ENCODE data around the gene PPY. TPM values are rescaled to one million over a fixed set of nuclear protein-coding genes. Genes with fewer than 3 reads are reported as not detected.
A peak's percentile ranks its signal among the peaks of the same experiment; 100 is the strongest.
"Not testable (repeated sequence)": the region's sequence is repeated elsewhere in the genome, so short reads cannot be mapped to it uniquely, and the experiment has no call there.

Gene PPY
- polyA plus RNA-seq, 5 donors, result 1.5 to 2.2 (median 1.6) TPM; not detected in 1

DNA sequence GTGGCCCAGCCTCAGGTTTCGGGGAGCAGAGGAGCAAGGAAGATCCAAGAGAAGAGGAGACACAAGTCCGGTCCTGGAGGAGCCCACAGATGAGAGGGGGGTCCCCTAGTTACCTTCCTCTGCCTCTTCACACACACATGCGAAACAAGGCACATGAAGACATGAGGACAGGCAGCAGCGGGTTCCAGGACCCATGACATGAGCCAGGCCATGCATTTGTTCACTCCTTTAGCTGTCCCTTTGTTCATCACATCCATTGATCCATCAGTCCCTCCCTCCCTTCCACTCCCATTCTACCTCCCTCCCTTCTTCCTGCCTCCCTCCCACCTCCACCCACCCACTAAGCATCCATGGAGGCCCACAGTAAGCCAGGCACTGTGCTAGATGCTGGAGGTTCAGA, 9.4 kb downstream of the PPY start:
- DNase-seq, result no peak

DNA sequence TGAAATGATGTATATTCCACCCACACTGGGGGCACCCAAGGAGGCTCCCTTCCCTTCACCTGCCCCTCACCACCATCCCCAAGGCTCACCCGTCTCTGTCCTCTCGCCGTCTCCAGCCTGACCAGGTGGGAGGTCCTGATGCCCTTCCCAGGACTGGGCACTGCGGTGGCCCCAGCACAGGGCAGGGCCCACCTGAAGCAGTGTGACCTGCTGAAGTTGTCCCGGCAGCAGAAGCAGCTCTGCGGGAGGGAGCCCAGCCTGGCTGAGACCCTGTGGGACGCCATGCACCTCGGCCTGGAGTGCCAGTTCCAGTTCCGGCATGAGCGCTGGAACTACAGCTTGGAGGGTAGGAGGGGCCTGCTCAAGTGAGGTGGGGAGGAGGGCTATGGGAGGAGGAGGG, 9.9 kb downstream of the PPY start:
- no peak for DNase-seq

DNA sequence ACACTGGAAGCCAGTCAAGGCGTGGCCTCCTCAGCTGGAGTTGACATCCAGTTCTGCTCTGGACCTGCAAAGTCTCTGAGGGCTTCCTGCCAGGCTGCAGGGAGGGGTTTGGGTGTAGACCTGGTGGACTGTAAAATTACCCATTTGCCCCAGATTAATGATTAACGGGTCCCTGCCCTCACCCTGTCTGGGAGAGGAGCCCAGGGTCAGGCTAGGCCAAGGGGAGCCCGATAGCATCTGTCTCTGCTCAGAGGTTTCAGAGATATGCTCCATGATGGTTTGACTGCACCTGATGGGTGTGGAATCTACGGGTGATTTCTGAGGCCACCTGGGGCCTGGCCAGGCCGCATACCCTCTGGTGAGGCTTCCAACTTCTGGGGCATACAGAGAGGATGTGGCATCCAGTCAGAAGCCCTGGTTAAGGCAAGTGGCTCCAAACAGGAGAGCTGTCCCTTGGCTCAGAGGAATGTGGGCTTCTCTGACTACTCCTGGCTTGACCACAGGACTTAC, 11.2 kb downstream of the PPY start:
- no peak for DNase-seq

DNA sequence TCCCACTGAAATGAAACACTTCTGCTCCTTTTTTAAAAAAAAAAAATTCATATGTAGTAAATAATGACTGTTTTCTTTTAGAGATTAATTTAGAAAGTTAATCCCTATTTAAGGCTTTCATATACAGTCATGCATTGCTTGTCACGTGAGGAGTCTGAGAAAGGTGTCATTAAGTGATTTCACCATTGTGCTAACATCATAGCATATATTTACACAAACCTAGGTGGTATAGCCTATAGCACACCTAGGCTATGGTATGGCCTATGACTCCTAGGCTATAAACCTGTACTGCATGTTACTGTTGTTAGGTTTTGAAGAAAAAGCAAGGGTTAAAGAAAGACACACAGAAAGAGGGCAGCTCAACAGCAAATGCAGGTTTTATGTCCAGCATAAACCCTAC, 13.7 kb downstream of the PPY start:
- no peak for DNase-seq

DNA sequence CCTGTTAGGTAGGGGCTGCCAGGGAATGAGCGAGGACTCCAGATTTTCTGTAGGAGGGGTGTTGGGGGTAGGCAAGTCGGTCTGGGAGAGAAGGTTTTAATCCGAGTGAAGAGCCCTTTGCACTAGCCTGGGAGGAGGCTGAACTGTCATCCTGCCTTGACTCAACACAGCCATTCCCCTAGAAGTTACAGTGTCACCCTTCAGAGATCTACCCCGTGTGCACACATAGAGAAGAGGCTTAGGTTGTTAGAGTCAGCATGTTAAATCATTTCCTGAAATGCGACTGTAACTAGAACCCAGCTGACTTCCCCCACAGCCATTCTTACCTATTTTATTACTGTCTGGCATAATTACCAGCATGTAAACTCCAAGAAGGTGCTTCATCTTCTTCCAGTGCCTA, 14.3 kb downstream of the PPY start:
- DNase-seq, result not testable (repeated sequence)

DNA sequence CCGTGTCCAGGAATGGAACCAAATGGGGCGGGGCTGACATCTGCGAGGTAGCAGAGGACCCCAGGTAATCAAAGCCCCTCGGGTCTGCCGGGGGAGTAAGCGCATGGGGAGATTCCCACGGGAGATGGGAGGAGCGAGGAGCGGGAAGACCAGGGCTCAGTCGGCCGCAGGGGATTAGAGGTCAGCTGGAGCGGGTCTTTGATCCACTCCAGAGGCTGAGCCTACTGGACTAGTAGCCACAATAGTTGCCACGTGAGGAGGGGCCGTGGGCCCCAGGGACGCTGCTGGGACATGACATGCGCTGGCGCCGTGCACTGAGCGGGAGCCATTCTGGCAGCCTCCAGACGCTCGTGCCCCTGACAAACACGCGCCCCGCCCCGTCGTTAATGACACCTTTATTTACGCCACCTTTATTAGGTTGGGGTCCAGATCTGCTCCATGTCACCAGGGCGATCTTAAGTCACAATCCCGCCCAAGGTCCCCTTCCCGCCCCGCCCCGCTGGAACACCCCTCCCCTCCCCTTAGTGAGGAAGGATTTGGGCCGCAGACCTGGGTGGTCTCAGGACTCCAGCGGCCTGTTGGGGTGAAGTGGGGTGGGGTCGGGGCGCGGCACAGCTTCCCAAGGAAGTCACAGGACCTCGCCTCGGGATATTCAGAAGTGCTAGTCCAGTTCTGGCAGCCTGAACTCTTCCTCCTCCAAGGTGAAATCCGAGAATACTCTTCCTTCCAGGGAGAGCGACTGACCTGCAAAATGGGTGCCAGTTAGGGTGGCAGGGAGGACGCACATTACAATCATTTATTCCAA, 15.0 kb downstream of the PPY start:
- no peak for DNase-seq

DNA sequence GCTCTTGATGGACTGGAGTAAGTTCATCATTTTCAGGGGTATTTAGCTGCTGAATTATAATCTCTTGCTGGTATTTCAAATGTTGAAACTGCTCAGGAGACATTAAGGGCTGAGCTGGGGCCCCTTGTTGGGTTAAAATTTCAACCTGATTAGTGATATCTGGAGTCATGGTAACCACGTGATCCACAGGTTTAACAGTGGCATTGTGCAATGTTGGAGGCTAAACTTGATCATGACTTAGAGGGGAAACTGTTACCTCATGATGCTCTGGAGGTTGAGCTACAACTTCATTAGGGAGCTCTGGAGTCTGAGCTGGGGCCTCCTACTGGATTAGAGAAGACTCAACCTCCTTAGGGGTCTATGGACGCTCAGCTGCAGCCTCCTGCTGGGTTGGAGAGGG, 17.7 kb downstream of the PPY start:
- DNase-seq, result no peak

DNA sequence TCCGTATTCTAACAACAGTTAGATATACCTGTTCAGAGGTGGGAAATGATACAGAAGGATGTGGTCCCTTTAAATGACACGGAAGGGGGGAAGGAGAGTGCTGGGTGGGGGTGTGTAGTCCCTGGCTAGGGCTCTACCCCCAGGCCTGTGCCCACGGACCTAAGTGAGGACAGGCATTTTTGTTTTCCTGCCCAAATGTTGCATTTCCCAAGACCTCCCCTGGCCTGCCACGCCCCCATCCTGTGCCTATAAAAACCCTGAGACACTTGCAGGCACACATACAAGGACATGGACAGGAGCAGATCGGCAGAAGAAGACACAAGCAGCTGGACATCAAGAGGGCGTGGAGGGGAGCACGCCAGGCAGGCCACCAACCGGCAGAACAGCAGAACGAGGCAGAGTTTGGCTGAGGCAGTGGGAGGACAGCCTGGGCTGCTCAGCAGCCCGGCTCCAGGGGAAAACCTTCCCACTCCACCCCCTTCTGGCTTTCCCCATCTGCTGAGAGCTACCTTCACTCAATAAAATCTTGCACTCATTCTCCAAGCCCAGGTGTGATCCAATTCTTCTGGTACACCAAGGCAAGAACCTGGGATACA, 21.7 kb downstream of the PPY start:
- DNase-seq, result no peak

DNA sequence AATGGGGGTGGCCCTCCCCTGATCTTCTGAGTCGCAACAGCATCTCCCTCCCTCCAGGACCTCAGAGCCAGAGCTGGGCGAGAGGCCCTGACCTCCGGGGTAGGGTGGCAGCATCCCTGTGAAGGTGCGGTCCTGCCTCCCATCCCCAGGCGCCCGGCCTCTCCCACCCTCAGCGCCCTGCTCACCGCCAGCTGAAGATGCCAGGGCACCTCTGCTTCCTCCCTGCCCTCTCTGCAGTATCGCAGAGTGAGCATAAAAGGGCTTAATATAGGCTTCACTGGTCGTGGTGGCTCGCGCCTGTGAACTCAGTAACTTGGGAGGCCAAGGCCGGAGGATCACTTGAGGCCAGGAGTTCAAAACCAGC, 24.3 kb downstream of the PPY start:
- DNase-seq, result no peak

DNA sequence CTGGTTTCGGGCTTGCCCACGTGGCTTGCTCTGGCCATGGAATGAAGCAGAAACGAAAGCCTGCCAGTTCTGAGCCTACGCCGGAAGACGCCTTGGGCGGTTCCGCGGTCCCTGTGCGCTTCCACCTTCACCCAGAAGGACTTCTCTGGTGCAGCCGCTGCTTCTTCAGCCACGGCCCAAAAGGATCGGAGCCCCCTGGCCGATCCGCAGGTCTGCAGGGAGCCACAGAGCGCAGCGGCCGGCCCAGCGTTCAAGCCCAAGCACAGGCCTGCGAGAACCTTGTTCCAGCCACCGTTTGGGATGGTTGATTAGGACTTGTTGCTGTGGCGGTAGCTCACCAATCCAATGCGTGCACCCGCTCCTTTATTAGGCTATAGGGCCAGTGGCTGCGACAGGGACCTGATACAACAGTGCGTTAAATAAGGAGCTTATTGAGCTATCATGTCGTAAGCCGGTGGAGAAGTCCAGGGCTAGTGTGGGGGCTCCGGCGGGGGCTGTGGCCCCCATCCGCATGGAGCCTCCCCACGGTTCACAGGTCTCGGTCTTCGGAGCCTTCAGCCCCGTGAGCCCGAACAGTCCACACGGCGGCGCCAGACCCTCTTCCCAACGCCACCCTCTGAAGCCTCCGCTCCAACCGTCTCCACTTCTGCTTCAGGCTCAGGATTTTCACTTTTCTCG, 24.8 kb downstream of the PPY start:
- peak in 1 of 2 donors; percentile 15 for DNase-seq

DNA sequence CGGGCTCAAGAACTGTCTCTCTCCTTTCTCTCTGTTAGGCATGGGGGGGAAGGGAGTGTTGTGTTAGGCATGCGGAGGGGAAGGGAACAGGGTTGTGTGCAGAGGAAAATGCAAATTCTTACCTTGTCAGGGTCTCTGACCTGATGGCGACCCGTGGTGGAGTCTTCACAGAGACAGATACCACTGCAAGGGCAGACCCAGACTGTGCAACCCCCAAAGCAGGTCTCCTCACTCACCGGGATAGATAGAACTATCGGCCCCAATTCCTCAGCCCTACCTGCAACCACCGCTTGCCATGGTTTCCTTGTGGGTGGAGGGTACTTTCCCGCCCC, 25.3 kb downstream of the PPY start:
- DNase-seq, result no peak

DNA sequence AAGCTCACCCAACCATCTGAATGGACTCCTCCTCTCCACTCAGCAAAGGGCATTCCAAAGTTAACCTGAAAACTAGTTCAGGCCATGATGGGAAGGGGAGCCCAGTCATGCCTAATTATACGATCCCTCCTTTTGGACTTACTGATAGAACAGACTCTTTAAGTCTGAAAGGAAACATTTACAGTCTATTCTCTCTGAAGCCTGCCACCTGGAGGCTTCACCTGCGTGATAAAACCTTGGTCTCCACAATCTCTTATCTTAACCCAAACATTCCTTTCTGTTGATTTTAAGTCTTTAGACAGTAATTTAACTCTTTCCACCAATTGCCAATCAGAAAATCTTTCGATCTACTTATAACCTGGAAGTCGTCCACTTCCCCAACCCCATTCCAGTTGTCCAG, 25.9 kb downstream of the PPY start:
- no peak for DNase-seq

DNA sequence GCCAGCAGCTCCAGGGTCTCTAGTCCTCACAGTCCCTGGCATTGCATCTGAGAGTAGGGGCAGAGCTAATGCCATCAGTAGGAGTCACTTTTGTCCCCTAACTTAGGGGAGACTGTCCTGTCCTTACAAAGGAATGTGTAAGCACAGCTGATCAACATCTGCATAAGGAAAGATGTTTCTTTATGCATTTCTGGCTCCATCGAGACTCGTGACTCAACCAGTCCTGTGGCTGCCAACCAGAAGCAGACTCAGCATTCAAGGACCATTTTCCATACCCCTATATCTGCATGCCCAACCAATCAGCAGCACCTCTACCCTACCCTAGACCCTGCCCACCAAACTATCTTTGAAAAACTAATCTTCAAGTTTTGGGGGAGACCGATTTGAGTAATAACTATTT, 26.7 kb downstream of the PPY start:
- DNase-seq, result no peak

DNA sequence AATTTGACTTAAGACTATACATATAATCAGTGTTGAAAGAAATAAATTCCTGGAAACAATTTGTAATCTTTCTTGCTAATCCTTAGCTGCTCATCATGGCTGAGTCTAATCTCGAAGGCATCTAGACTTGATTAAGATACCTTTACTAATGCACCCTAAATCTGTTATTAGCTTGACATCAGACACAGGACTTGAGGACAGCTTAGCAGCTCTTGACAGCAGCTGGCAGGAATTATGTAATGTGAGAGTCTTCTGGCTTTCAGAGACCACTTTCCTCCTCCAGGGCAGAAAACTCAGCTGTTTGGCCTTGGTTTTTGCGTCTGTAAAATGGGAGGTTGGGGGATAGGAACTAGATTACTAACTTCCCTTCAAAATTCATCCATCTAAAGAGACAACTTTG, 27.8 kb downstream of the PPY start:
- no peak for DNase-seq

DNA sequence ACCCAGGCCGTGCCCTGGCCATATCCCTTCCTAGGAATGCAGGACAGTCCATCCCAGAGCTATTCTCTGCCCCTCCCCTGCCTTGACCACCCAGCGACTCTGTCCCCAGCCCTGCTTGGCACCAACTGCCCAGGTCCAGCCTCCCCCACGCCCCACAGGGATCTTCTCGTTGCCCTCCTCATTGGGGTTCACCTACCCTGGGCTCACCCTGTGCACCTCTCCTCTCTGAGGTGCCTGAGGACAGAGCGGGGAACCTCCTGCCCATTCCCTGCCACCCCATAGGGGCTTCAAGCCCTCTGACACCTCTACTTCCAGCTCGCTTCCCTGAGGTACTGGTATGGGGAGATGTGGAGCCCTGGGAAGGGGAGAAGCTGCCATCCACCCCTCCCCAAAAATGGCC, 28.7 kb downstream of the PPY start:
- no peak for DNase-seq

DNA sequence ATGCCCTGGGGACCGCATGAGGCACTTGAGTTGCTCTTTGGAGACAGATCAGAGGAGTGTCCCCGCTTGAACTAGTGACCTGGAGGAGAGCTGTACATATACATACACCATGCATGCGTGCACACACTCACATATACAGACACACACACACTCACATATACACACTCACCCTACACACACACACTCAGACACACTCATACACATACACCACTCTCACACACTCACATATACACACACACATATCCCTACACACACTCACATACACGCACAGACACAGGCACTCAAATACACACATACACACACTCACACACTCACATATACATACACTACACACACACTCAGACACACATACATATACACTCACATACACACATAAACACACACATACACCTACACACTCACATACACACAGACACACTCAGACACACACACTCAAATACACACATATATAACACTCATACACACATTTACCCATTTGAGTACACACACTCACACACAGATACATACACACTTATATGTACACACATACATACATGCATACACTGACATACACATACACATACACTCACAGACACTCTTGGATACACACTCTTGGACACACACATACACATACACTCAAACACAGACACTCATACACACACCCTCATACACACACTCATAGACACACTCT, 29.5 kb downstream of the PPY start:
- DNase-seq, result no peak

DNA sequence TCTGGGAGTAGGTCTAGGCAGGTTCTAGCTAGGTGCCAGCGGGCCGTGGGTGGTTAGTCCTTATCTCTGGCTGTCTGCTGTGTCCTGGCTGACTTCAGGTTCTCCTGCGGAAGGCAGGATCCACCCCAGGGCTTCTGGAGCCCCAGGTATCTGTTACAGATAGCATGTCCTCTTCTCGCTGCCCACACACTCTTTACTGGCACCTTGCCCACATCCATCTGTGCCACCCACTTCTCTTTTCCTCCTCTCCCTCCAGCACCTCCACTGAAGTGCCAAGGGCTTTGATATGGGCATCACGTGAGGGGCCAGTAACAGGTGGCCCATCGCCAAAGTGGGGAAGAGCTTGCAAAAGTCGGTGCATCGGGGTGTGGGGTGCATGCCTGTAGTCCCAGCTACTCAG, 30.4 kb downstream of the PPY start:
- no peak for DNase-seq

DNA sequence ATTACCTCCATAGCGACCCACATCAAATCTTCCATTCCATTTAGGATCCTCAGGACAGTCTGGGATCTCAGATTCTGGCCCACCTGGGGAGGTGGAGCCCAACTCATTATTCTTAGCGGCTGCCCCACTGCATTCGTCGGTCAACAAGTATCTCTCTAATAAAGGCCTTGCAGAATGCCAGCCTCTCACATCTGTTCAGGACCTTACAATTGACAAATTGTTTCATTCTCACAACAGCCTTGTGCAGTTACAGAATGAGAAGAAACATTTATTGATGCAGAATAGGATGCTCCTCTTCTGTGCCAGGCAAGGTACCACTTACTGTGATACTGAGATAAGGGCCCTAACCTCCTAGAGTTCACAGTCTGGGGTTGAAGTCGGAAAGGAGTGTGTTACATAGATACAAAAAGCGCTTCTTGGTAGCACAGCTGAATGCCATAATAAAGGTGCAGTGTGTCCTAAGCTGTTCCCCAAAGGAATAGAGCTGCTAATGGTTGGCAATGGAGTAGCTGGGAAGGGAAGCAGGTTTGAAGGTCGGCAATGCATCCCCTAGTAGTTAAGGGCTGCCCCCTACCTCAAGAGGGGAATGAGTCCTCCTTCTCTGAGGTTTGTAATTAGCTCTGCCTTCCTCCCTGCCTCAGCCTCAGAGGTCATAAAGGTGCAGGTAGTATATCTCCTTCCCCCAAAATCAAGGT, 32.6 kb downstream of the PPY start:
- no peak for DNase-seq

DNA sequence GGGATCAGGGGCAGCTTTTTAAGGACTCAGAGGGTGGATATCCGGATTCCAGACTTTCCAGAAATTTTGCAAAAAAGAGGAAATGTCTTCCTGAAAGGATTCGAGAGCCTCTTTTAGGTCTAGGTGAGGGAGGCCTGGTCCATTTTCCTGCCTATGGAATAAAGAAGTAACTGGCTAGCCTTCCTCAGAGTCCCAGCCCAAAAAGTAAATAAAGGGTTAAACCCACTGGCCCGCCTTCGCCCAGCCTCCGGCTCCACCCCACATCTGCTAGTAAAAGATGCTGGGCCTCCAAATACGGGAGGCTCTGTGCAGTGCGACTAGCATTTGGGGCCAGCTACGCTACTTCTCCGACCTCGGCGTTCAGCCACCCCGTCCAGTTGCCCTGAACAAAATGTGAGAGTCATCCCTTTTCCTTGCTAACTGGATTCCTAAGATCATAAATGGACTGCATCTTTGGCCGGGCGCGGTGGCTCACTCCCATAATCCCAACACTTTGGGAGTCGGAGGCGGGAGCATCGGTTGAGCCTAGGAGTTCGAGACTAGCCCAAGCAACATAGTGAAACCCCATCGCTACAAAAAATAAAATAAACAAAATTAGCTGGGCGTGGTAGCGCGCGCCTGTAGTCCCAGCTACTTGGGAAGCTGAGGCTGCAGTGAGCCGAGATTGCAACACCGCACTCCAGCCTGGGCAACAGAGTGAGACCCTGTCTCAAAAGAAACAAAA, 34.1 kb downstream of the PPY start:
- DNase-seq, result peak in 1 of 2 donors; percentile 48

DNA sequence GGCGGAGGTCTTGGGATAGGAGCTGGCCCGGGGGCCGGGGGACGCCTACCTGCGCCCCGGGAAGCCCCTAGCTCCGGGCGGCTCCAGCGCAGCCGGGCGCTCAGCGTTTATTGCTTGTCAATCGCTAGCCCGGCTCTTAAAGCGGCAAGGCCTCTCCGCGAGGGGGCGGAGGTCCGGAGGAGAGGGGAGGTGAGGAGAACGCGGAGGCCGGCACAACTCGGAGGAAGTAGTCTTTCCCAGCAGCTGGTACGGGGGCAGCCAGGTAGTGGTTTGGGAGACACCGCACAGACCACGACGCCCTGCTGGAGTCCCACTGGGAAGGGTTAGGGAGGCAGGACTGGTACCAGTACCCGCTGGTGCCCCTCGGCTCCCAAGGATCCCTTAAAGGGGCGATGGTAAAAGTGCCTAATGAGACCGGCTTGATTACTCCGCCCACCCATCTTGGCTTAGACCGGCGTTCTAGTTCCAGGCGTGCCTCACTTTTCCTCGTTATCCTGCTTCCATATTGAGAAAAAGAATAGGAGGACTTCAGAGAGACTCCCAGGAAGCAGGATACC, 34.8 kb downstream of the PPY start, which contains the start of gene MPP2:
TSS of gene MPP2 (minus strand) at position 112 of the 557 bp plus-strand sequence. CDS start 3,076 bp downstream, outside the sequence.
- DNase-seq, result peak; percentile 78 to 83

DNA sequence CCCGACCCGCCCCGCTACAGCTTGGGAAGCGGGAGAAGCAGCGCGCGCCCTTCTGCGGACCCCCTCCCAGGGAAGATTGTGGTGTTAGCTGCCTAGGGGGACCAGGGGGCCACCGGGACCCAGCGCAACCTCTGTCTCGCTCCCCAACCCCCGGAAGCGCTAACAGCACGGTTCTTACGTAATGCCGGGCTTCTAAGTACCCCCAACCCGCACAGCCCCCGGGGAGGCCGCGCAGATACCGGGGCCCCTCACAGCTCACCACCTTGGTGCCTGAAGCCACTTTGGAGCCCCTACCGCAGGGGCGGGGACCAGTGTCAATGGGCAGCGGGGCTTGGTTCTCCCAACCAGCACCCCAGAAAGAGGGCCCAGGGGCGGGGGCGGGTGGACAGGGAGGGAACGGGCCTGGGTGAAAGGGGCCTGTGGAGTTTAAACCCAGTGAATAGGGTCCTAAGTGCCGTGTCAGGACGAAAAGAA, 35.3 kb downstream of the PPY start:
- DNase-seq, result peak in 1 of 2 donors; percentile 17

Measured in right lung (tissue), 5 donors.